Measurements from ENCODE around the gene DPT. TPM values are rescaled to one million over a fixed set of nuclear protein-coding genes. Genes with fewer than 3 reads are reported as not detected.

DPT gene
- total RNA-seq, 1 experiment from 2014 or later = not detected

GRCh38 chr1:168775366-168775765, 46.4 kb upstream of the DPT start (continued):
- TF ChIP-seq CTCF (IDR thresholded peaks at IDR 0.05) = no peak
- TF ChIP-seq FOXJ3 (CRISPR knock-in tag; IDR thresholded peaks at IDR 0.05; ENCODE audit: borderline replicate concordance) = no peak
- TF ChIP-seq CREM (CRISPR knock-in tag; IDR thresholded peaks at IDR 0.05) = no peak

GRCh38 chr1:168774241-168774640, 45.2 kb upstream of the DPT start:
- Mint-ChIP-seq H3K4me3 (no peak overlapping the region), H3K9me3 (no peaks in the 10 kb centered on the region), H3K27me3 (ENCODE audit: low read depth) (no peaks in the 10 kb centered on the region), H3K4me1 (no peaks in the 10 kb centered on the region), H3K36me3 (no peaks in the 10 kb centered on the region), H3K27ac (no peak overlapping the region)
- ChIA-PET CTCF (no interaction called here), POLR2A (no interaction called here)
- ATAC-seq = no peak
- TF ChIP-seq CBFB (CRISPR knock-in tag; IDR thresholded peaks at IDR 0.05; ENCODE audit: low read depth) (no peak), ZNF263 (CRISPR knock-in tag; IDR thresholded peaks at IDR 0.05; ENCODE audit: low read depth) (no peak), ZNF219 (CRISPR knock-in tag; IDR thresholded peaks at IDR 0.05; ENCODE audit: borderline replicate concordance) (no peak), MYBL2 (CRISPR knock-in tag; IDR thresholded peaks at IDR 0.05) (no peak), ZBTB43 (CRISPR knock-in tag; IDR thresholded peaks at IDR 0.05) (no peak), E2F4 (CRISPR knock-in tag; IDR thresholded peaks at IDR 0.05; ENCODE audit: borderline replicate concordance, low read depth) (no peak), OVOL2 (CRISPR knock-in tag; IDR thresholded peaks at IDR 0.05; ENCODE audit: borderline replicate concordance) (no peak), USF1 (CRISPR knock-in tag; IDR thresholded peaks at IDR 0.05) (no peak), ZNF512 (CRISPR knock-in tag; IDR thresholded peaks at IDR 0.05; ENCODE audit: borderline replicate concordance) (no peak), ATF6 (CRISPR knock-in tag; IDR thresholded peaks at IDR 0.05) (no peak), SMAD3 (CRISPR knock-in tag; IDR thresholded peaks at IDR 0.05; ENCODE audit: borderline replicate concordance) (no peak), ZNF281 (CRISPR knock-in tag; IDR thresholded peaks at IDR 0.05) (no peak), FOXK1 (CRISPR knock-in tag; IDR thresholded peaks at IDR 0.05) (no peak), GTF2I (CRISPR knock-in tag; conservative IDR thresholded peaks at IDR 0.05) (no peak), ATF3 (CRISPR knock-in tag; conservative IDR thresholded peaks at IDR 0.05) (no peak), NR3C1 (CRISPR knock-in tag; conservative IDR thresholded peaks at IDR 0.05; ENCODE audit: low read depth) (no peak)
- DNase-seq (ENCODE audit: low spot score) = no peak

Data from WTC11 (cell line).